A673 (cell line): Measurements from ENCODE around the gene ITGB2. TPM values are rescaled to one million over a fixed set of nuclear protein-coding genes. Genes with fewer than 3 reads are reported as not detected.
"Not testable (repeated sequence)": the region's sequence is repeated elsewhere in the genome, so short reads cannot be mapped to it uniquely, and the experiment has no call there.

ENCODE experiments used
- BruUV-seq: library from RNA; stranded (reverse); fragments of 400-500 nt; replicated peaks from 2 replicates; lab custom pipeline; 2021; lab: Mats Ljungman, UMichigan
- CTCF ChIA-PET: fragments of 300-600 bp; sonication (Branson Sonifier 250); formaldehyde crosslinking; loops from one replicate; lab custom pipeline; 2022; ENCODE audit warnings: antibody characterized with exemption; lab: Charles Lee
- POLR2A ChIA-PET: fragments of 300-600 bp; sonication (Branson Sonifier 250); formaldehyde crosslinking; loops from one replicate; lab custom pipeline; 2022; ENCODE audit warnings: antibody characterized with exemption; ENCODE audit not compliant: low non-redundant PET; lab: Charles Lee
- DNase-seq: peaks from one replicate; pipeline ENCODE4 v3.0.0-alpha.2; 2015; ENCODE audit warnings: low spot score
- H3K27ac ChIP-seq: fragments of 200-600 bp; sonication (generic); 2 replicates; pipeline ENCODE4 v1.5.1; 2016; ENCODE audit warnings: mixed run types, low read depth, mild to moderate bottlenecking, mixed read lengths, antibody characterized with exemption, low read length; ENCODE audit not compliant: poor library complexity, severe bottlenecking
- H3K27me3 ChIP-seq: fragments of 200-600 bp; sonication (generic); replicated peaks from 2 replicates; pipeline ENCODE4 v1.6.1; 2017; ENCODE audit warnings: mixed run types, low read depth, mild to moderate bottlenecking, mixed read lengths, antibody characterized with exemption, low read length; ENCODE audit not compliant: insufficient read depth, poor library complexity
- H3K36me3 ChIP-seq: fragments of 200-600 bp; sonication (generic); 2 replicates; pipeline ENCODE4 v1.6.1; 2016; ENCODE audit warnings: mixed run types, mild to moderate bottlenecking, mixed read lengths, antibody characterized with exemption, low read length; ENCODE audit not compliant: insufficient read depth, poor library complexity, severe bottlenecking
- H3K4me1 ChIP-seq: fragments of 200-600 bp; sonication (generic); 2 replicates; pipeline ENCODE4 v1.6.1; 2017; ENCODE audit warnings: mixed run types, mild to moderate bottlenecking, mixed read lengths, antibody characterized with exemption, low read length; ENCODE audit not compliant: insufficient read depth, poor library complexity, severe bottlenecking
- H3K4me3 ChIP-seq: fragments of 200-600 bp; sonication (generic); 2 replicates; pipeline ENCODE4 v1.5.1; 2016; ENCODE audit warnings: low read depth, mixed run types, mild to moderate bottlenecking, mixed read lengths, low read length; ENCODE audit not compliant: poor library complexity, severe bottlenecking
- H3K9me3 ChIP-seq: fragments of 200-600 bp; sonication (generic); 2 replicates; pipeline ENCODE4 v1.6.1; 2016; ENCODE audit warnings: mixed run types, low read depth, mild to moderate bottlenecking, mixed read lengths, antibody characterized with exemption, low read length; ENCODE audit not compliant: poor library complexity, severe bottlenecking
- EZH2 ChIP-seq: fragments of 200-600 bp; sonication (generic); IDR thresholded peaks from 2 replicates; pipeline ENCODE4 v1.6.1; 2017; ENCODE audit warnings: borderline replicate concordance, low read depth, mild to moderate bottlenecking, mixed read lengths, antibody characterized with exemption, low read length; ENCODE audit not compliant: poor library complexity, severe bottlenecking
- intact Hi-C: fragments of 100-400 bp; cut with micrococcal nuclease; formaldehyde crosslinking; loops from one replicate; pipeline ENCODE4 v1.10.0; 2022; ENCODE audit not compliant: unreplicated experiment
- total RNA-seq: library from RNA; stranded (reverse); gene quantifications from 2 replicates; pipeline ENCODE4 v1.2.3, GENCODE V29; 2021
- TF ChIP-seq, protein P1 (sequence below): fragments of 300-800, 200-600 bp; sonication (generic); conservative IDR thresholded peaks from 2 replicates; pipeline ENCODE4 v1.5.1; 2017; ENCODE audit warnings: low read depth, mild to moderate bottlenecking, antibody characterized with exemption, low read length, moderate library complexity, mixed read lengths

The ITGB2 gene
- total RNA-seq, 1 experiment from 2014 or later: 5.0 TPM

DNA sequence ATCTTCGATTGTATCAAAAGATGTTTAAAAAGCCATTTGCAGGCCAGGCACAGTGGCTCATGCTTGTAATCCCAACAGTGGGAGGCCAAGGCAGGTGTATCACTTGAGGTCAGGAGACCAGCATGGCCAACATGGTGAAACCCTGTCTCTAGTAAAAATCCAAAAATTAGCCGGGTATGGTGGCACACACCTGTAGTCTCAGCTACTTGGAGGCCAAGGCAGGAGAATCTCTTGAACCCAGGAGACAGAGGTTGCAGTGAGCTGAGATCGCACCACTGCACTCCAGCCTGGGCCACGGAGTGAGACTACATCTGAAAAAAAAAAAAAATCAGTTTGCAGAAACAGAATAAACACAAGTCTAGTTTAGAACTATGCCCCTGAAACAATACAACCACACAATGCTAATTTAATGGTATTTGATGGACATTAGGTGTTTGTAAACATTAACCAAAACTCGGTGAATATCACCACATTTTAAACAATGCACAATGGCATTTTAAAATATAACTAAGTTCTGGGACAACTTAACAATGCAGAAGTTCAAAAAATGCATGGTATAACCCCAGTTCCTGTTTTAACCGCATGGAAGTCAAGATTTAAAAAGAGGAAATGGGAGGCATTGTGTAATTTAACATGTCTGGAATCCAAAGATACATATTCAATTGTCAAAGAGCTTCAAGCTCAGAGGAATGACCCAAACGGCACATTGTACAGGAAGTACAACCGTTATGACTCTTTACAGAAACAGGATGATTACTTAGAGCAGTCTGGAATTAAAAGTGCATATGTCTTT lies 40.1 kb downstream of the ITGB2 start:
- BruUV-seq: no TSS peak
- ChIA-PET POLR2A (interaction anchor here (0.6 to 0.7 kb wide), 2 partner anchors 19 to 45 kb away, joined by 3 to 4 read pairs; no protein-coding TSS in a partner anchor), CTCF (no interaction called here)
- Histone ChIP-seq H3K27ac (peak overlapping the region; percentile 70), H3K27me3 (no peaks in the 10 kb centered on the region), H3K9me3 (no peaks in the 10 kb centered on the region), H3K4me1 (peaks cover 24% of the 10 kb centered on the region), H3K36me3 (no peaks in the 10 kb centered on the region), H3K4me3 (no peak overlapping the region)
- peak; percentile 66 for DNase-seq
- TF ChIP-seq, protein P1, sequence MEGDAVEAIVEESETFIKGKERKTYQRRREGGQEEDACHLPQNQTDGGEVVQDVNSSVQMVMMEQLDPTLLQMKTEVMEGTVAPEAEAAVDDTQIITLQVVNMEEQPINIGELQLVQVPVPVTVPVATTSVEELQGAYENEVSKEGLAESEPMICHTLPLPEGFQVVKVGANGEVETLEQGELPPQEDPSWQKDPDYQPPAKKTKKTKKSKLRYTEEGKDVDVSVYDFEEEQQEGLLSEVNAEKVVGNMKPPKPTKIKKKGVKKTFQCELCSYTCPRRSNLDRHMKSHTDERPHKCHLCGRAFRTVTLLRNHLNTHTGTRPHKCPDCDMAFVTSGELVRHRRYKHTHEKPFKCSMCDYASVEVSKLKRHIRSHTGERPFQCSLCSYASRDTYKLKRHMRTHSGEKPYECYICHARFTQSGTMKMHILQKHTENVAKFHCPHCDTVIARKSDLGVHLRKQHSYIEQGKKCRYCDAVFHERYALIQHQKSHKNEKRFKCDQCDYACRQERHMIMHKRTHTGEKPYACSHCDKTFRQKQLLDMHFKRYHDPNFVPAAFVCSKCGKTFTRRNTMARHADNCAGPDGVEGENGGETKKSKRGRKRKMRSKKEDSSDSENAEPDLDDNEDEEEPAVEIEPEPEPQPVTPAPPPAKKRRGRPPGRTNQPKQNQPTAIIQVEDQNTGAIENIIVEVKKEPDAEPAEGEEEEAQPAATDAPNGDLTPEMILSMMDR: no peak
- TF ChIP-seq EZH2: no peak
- intact Hi-C loops: no loop called here

- H3K27ac ChIP-seq, POLR2A ChIA-PET, DNase-seq, CTCF ChIA-PET, intact Hi-C loops, H3K9me3 ChIP-seq, BruUV-seq, H3K4me3 ChIP-seq, H3K36me3 ChIP-seq, H3K27me3 ChIP-seq: not testable (repeated sequence)
- H3K4me1 ChIP-seq: peaks cover 30% of the 10 kb centered on the region
These were observed 41.5 kb downstream of the ITGB2 start for GRCh38 chr21:44879238-44879637.

- Histone ChIP-seq H3K36me3 (no peaks in the 10 kb centered on the region), H3K27me3 (no peaks in the 10 kb centered on the region), H3K4me1 (peaks cover 30% of the 10 kb centered on the region), H3K4me3 (no peak overlapping the region), H3K27ac (no peak overlapping the region), H3K9me3 (no peaks in the 10 kb centered on the region)
- POLR2A ChIA-PET: no interaction called here
- CTCF ChIA-PET: no interaction called here
- intact Hi-C loops: no loop called here
- DNase-seq: no peak
- no peak for TF ChIP-seq EZH2
- TF ChIP-seq, protein P1: no peak
- no TSS peak for BruUV-seq
These were observed 42.4 kb downstream of the ITGB2 start for GRCh38 chr21:44878053-44878982.
